ENCODE data around the gene UXT.

DNA sequence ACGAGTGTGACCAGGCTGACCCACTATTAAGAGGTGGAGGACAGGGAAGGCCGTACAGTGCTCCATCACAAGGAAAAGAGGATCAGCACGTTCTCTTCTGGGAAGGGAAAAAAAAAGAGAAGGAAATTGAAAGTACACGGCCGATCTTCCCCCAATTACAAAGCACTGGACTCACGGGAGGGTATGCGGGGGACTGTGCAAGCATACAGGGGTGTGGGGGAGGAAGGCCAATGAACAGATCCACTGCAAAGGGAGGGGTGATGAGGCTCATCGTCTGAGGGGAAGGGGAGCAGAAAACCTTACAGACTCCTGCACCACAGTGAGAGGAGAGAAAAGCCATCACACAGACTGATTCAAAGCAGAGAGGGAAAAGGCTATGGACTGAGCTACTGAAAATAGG, 9.7 kb downstream of the UXT start:
- TF ChIP-seq, protein P1, sequence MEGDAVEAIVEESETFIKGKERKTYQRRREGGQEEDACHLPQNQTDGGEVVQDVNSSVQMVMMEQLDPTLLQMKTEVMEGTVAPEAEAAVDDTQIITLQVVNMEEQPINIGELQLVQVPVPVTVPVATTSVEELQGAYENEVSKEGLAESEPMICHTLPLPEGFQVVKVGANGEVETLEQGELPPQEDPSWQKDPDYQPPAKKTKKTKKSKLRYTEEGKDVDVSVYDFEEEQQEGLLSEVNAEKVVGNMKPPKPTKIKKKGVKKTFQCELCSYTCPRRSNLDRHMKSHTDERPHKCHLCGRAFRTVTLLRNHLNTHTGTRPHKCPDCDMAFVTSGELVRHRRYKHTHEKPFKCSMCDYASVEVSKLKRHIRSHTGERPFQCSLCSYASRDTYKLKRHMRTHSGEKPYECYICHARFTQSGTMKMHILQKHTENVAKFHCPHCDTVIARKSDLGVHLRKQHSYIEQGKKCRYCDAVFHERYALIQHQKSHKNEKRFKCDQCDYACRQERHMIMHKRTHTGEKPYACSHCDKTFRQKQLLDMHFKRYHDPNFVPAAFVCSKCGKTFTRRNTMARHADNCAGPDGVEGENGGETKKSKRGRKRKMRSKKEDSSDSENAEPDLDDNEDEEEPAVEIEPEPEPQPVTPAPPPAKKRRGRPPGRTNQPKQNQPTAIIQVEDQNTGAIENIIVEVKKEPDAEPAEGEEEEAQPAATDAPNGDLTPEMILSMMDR (conservative IDR thresholded peaks at IDR 0.05; ENCODE audit: low read depth, low read length): no peak
- no peak for TF ChIP-seq NFE2L2 (IDR thresholded peaks at IDR 0.05; ENCODE audit: low read depth, low read length)
- TF ChIP-seq, protein P2, sequence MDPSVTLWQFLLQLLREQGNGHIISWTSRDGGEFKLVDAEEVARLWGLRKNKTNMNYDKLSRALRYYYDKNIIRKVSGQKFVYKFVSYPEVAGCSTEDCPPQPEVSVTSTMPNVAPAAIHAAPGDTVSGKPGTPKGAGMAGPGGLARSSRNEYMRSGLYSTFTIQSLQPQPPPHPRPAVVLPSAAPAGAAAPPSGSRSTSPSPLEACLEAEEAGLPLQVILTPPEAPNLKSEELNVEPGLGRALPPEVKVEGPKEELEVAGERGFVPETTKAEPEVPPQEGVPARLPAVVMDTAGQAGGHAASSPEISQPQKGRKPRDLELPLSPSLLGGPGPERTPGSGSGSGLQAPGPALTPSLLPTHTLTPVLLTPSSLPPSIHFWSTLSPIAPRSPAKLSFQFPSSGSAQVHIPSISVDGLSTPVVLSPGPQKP (IDR thresholded peaks at IDR 0.05; ENCODE audit: borderline replicate concordance, low read depth, low read length): no peak
- TF ChIP-seq RFX5 (IDR thresholded peaks at IDR 0.05; ENCODE audit: low read depth, low read length): no peak

Measured in IMR-90 (cell line).